DND-41 (cell line): ENCODE measurements around the gene PDGFB.

Experiments used
- ATAC-seq: fragments of 200-7000 bp; cut with Tn5 transposase; 3 replicates; pipeline ENCODE4 v1.9.1; 2021; ENCODE audit warnings: low read depth; ENCODE audit not compliant: insufficient read depth
- DNase-seq: peaks from one replicate; pipeline ENCODE4 v3.0.0-alpha.2; 2020
- H2AFZ ChIP-seq: 2 replicates; pipeline ENCODE4 v1.6.0; 2012; ENCODE audit warnings: low read depth, low read length
- H3K27ac ChIP-seq: 2 replicates; pipeline ENCODE4 v1.5.1; 2012; ENCODE audit warnings: low read length, inconsistent platforms
- H3K27me3 ChIP-seq: fragments of 200-600 bp; sonication (generic); 2 replicates; pipeline ENCODE4 v1.6.0; 2012; ENCODE audit warnings: low read length, mild to moderate bottlenecking, inconsistent platforms; ENCODE audit not compliant: insufficient read depth, poor library complexity
- H3K36me3 ChIP-seq: 2 replicates; pipeline ENCODE4 v1.5.1; 2012; ENCODE audit warnings: low read length, inconsistent platforms; ENCODE audit not compliant: insufficient read depth
- H3K4me1 ChIP-seq: 2 replicates; pipeline ENCODE4 v1.5.1; 2012; ENCODE audit warnings: mild to moderate bottlenecking, low read length; ENCODE audit not compliant: insufficient read depth
- H3K4me2 ChIP-seq: 2 replicates; pipeline ENCODE4 v1.6.0; 2012; ENCODE audit warnings: mild to moderate bottlenecking, moderate library complexity, low read length, inconsistent platforms; ENCODE audit not compliant: insufficient read depth
- H3K4me3 ChIP-seq, 2 experiments: fragments of 200-600 bp in 1 of 2; shearing (Covaris generic) in 1 of 2; 2 replicates each; pipeline ENCODE4 v1.5.1; 2012 to 2016; ENCODE audit warnings: inconsistent platforms in 2 of 2, low read length in 2 of 2, mild to moderate bottlenecking in 2 of 2, low read depth in 1 of 2, moderate library complexity in 1 of 2
- H3K79me2 ChIP-seq: 2 replicates; pipeline ENCODE4 v1.6.0; 2012; ENCODE audit warnings: low read length, inconsistent platforms; ENCODE audit not compliant: insufficient read depth
- H3K9ac ChIP-seq: 2 replicates; pipeline ENCODE4 v1.6.0; 2012; ENCODE audit warnings: low read depth, mild to moderate bottlenecking, inconsistent platforms, low read length, moderate library complexity
- H3K9me3 ChIP-seq: 2 replicates; pipeline ENCODE4 v1.5.1; 2012; ENCODE audit warnings: low read length, moderate library complexity, mild to moderate bottlenecking, inconsistent platforms; ENCODE audit not compliant: insufficient read depth, severe bottlenecking
- H4K20me1 ChIP-seq: 2 replicates; pipeline ENCODE4 v1.6.0; 2012; ENCODE audit warnings: low read length; ENCODE audit not compliant: insufficient read depth
- EZH2 ChIP-seq: IDR thresholded peaks from 3 replicates; pipeline ENCODE4 v1.6.1; 2012; ENCODE audit warnings: borderline replicate concordance, low read depth, mild to moderate bottlenecking, moderate library complexity, low read length, inconsistent platforms; ENCODE audit not compliant: severe bottlenecking
- TF ChIP-seq, protein P1 (sequence below): IDR thresholded peaks from 2 replicates; pipeline ENCODE4 v1.5.1; 2012; ENCODE audit warnings: borderline replicate concordance, low read length, moderate library complexity, mild to moderate bottlenecking; ENCODE audit not compliant: poor library complexity, severe bottlenecking; ENCODE audit errors: extremely low read depth

Gene PDGFB

DNA sequence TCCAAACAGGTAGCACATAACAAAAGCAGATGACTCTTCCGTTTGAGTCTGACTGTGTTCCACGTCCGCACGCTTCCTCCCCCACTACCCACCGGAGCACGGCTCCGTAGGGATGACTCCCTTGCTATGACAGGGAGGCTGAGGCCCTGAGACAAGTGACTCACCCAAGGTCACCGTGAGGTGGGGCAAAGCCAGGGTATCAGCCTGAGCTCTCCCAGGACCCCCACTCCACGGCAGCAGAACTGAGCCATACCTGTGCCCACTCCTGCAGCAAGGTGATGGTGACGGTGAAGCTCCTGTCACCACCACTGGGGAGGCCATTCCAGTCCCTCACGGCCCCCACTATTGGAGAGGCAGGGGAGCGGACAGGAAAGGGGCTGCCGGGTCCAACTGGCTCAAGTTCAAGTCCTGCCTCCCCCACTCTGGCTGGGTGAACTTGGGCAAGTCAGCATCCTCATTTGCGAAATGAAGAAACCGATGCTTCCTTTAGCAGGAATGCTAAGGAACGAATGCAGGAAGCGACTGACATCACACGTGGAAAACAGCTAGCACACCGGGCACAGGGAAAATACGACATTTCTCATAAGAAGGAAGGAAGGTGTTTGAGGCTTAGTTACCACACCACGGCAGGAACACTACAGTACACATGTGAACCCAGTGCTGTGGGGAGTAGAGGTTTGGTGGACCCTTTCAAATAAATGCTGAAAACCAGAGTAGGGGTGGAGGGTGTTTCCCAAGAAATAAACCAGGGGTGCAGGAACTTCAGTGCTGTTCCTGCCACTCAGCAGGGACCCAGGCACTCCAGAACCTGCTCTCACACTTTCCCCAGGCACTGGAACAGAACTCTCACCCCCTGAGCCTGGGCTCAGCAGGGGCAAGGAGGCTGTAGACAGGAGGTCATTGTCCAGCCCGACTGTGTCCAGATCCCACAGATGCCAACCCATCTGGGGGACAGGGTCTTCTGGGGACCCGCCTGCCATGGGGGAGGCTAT, 59.9 kb downstream of the PDGFB start:
- TF ChIP-seq, protein P1, sequence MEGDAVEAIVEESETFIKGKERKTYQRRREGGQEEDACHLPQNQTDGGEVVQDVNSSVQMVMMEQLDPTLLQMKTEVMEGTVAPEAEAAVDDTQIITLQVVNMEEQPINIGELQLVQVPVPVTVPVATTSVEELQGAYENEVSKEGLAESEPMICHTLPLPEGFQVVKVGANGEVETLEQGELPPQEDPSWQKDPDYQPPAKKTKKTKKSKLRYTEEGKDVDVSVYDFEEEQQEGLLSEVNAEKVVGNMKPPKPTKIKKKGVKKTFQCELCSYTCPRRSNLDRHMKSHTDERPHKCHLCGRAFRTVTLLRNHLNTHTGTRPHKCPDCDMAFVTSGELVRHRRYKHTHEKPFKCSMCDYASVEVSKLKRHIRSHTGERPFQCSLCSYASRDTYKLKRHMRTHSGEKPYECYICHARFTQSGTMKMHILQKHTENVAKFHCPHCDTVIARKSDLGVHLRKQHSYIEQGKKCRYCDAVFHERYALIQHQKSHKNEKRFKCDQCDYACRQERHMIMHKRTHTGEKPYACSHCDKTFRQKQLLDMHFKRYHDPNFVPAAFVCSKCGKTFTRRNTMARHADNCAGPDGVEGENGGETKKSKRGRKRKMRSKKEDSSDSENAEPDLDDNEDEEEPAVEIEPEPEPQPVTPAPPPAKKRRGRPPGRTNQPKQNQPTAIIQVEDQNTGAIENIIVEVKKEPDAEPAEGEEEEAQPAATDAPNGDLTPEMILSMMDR = no peak
- TF ChIP-seq EZH2 = no peak
- Histone ChIP-seq H3K4me2 (no peak overlapping the region), H3K4me3 (no peak overlapping the region), H4K20me1 (no peaks in the 10 kb centered on the region), H3K27ac (no peak overlapping the region), H3K79me2 (no peaks in the 10 kb centered on the region), H3K9ac (no peak overlapping the region), H2AFZ (no peak overlapping the region), H3K9me3 (no peaks in the 10 kb centered on the region), H3K36me3 (no peaks in the 10 kb centered on the region), H3K4me1 (no peaks in the 10 kb centered on the region), H3K27me3 (no peaks in the 10 kb centered on the region)
- ATAC-seq = no peak
- no peak for DNase-seq

DNA sequence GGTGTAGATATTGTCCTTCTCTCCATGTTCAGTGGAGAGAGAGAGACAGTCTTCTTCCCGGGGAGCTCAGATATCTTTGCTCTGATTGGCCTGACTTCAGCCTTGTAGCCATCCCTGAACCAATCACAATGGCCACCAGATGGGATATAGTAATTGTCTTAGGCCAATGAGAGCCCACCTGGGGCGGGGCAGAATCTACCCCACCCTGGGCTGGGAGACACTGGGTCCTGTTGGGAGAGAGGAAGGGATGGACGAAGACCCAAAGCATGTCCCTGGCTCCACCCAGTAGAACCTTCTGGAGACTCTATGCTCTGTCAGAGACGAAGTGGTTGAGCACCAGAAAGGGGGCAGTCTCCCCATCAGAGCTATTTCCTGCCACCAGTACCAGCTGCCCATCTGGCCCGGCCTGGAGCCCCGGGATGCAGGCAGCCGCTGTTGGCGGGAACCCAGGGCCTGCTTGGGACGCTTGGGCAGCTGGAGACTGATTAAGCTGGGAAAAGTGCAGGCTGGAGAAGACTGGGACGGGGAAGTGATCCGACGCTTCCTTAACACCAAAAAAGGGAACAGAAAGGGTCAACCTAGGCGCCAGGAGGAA, 60.7 kb downstream of the PDGFB start:
- no peak for DNase-seq
- Histone ChIP-seq H3K36me3 (no peaks in the 10 kb centered on the region), H2AFZ (no peak overlapping the region), H3K27me3 (no peaks in the 10 kb centered on the region), H3K9me3 (no peaks in the 10 kb centered on the region), H3K4me3 (no peak overlapping the region), H3K4me1 (no peaks in the 10 kb centered on the region), H3K9ac (no peak overlapping the region), H4K20me1 (no peaks in the 10 kb centered on the region), H3K79me2 (no peaks in the 10 kb centered on the region), H3K4me2 (no peak overlapping the region), H3K27ac (no peak overlapping the region)
- no peak for ATAC-seq
- TF ChIP-seq, protein P1 = no peak
- no peak for TF ChIP-seq EZH2

DNA sequence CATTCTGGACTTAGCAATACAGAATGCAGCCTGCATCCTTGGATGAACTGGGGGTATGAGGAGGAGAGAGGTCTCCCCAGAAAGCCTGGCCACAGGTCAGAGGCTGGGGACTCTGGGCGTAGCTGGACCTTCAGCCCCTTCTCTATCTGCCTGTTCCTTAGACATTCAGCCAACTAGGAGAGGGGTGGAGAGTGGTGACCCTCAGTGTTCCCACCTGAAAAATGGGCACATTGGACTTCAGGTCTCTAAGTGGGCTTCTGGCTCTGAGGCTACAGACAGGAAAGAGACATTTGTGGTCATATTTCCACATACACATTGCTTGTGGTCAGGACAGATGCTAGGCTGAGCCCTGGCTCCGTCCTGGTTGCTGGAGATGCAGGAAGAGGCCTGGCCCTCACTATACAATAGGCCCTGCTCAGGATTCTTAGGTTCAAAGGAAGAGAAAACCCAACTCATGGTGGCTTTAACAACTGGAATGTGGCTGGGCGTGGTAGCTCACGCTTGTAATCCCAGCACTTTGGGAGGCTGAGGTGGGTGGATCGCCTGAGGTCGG, 62.2 kb downstream of the PDGFB start:
- Histone ChIP-seq H3K4me1 (no peaks in the 10 kb centered on the region), H3K9ac (no peak overlapping the region), H3K27me3 (no peaks in the 10 kb centered on the region), H2AFZ (no peak overlapping the region), H3K36me3 (no peaks in the 10 kb centered on the region), H3K27ac (no peak overlapping the region), H3K4me2 (no peak overlapping the region), H3K79me2 (no peaks in the 10 kb centered on the region), H3K4me3 (no peak overlapping the region), H3K9me3 (no peaks in the 10 kb centered on the region), H4K20me1 (no peaks in the 10 kb centered on the region)
- TF ChIP-seq, protein P1 = no peak
- TF ChIP-seq EZH2 = no peak
- no peak for ATAC-seq
- DNase-seq = no peak
